B cell (primary cell): ENCODE data around the gene NDUFAF2. TPM values are rescaled to one million over a fixed set of nuclear protein-coding genes. Genes with fewer than 3 reads are reported as not detected.

Source experiments
- ATAC-seq: fragments of 200-7000 bp; cut with Tn5 transposase; one replicate; pipeline ENCODE4 v1.10.0; 2021; ENCODE audit warnings: low read depth, mild to moderate bottlenecking, moderate number of reproducible peaks, moderate library complexity
- CTCF ChIA-PET: fragments of 350-600 bp; sonication (Branson Sonifier 250); formaldehyde crosslinking; loops from one replicate; lab custom pipeline; 2021; ENCODE audit warnings: antibody characterized with exemption, inconsistent platforms; lab: Charles Lee
- POLR2A ChIA-PET: fragments of 350-600 bp; sonication (Branson Sonifier 250); formaldehyde crosslinking; loops from one replicate; lab custom pipeline; 2021; ENCODE audit warnings: antibody characterized with exemption; lab: Charles Lee
- DNase-seq: peaks from one replicate; pipeline ENCODE4 v3.0.0; 2013
- H2AFZ ChIP-seq: 2 replicates; pipeline ENCODE4 v1.6.1; 2012; ENCODE audit warnings: mild to moderate bottlenecking, low read depth, low read length; ENCODE audit not compliant: insufficient read depth, poor library complexity, severe bottlenecking
- H3K27ac ChIP-seq, 2 donors: 1 replicate in 1 of 2; 2 replicates in 1 of 2; pipeline ENCODE4 v1.5.1; 2012 to 2013; ENCODE audit warnings: low read length in 2 of 2, mild to moderate bottlenecking in 2 of 2, moderate library complexity in 1 of 2
- H3K27me3 ChIP-seq, 4 experiments: fragments of 200-600 bp in 1 of 4; sonication (generic) in 1 of 4; replicated peaks in 1 of 4; 1 replicate in 2 of 4; 2 replicates in 2 of 4; pipeline versions ENCODE4 v1.6.1 to v1.7.0; 2013 to 2016; ENCODE audit warnings: low read length in 3 of 4, mild to moderate bottlenecking in 2 of 4, mixed read lengths in 1 of 4, moderate library complexity in 1 of 4; ENCODE audit not compliant: insufficient read depth in 4 of 4, control insufficient read depth in 3 of 4; ENCODE audit errors: control extremely low read depth in 1 of 4
- H3K36me3 ChIP-seq, 2 experiments: replicated peaks in 1 of 2; 1 replicate in 1 of 2; 2 replicates in 1 of 2; pipeline versions ENCODE4 v1.6.1 to v1.7.1; 2013; ENCODE audit warnings: low read length in 1 of 2; ENCODE audit not compliant: insufficient read depth in 2 of 2, control insufficient read depth in 1 of 2; ENCODE audit errors: control extremely low read depth in 1 of 2, extremely low read depth in 1 of 2
- H3K4me1 ChIP-seq, 2 donors: fragments of 200-600 bp in 1 of 2; sonication (generic) in 1 of 2; 1 replicate in 1 of 2; 2 replicates in 1 of 2; pipeline versions ENCODE4 v1.5.1 to v1.6.1; 2013 to 2017; ENCODE audit warnings: low read length in 2 of 2; ENCODE audit not compliant: control insufficient read depth in 2 of 2, insufficient read depth in 2 of 2
- H3K4me2 ChIP-seq: replicated peaks from 2 replicates; pipeline ENCODE3; 2012; ENCODE audit warnings: mild to moderate bottlenecking, low read depth, low read length; ENCODE audit not compliant: poor library complexity, severe bottlenecking
- H3K4me3 ChIP-seq, 5 experiments: fragments of 200-600 bp in 1 of 5; sonication (generic) in 1 of 5; 1 replicate in 3 of 5; 2 replicates in 2 of 5; pipeline versions ENCODE4 v1.5.1 to v1.7.0; 2011 to 2016; ENCODE audit warnings: low read length in 4 of 5, mild to moderate bottlenecking in 4 of 5, low read depth in 2 of 5, control low read depth in 1 of 5, moderate library complexity in 1 of 5; ENCODE audit not compliant: insufficient read depth in 1 of 5; ENCODE audit errors: control extremely low read depth in 1 of 5, extremely low read depth in 1 of 5
- H3K79me2 ChIP-seq: fragments of 200-600 bp; sonication (generic); one replicate; pipeline ENCODE4 v1.6.0; 2016; ENCODE audit warnings: low read length; ENCODE audit not compliant: control insufficient read depth, insufficient read depth
- H3K9ac ChIP-seq: fragments of 200-600 bp; sonication (generic); 2 replicates; pipeline ENCODE4 v1.6.1; 2017; ENCODE audit warnings: mild to moderate bottlenecking, low read length, moderate library complexity
- H3K9me3 ChIP-seq, 3 donors: one replicate each; pipeline versions ENCODE4 v1.6.1 to v1.7.1; 2013; ENCODE audit warnings: low read length in 2 of 3; ENCODE audit not compliant: control insufficient read depth in 2 of 3, insufficient read depth in 1 of 3; ENCODE audit errors: control extremely low read depth in 1 of 3
- H4K20me1 ChIP-seq: 2 replicates; pipeline ENCODE4 v1.6.0; 2012; ENCODE audit warnings: mild to moderate bottlenecking, low read length; ENCODE audit not compliant: insufficient read depth, control insufficient read depth, poor library complexity, severe bottlenecking
- H3K27ac Mint-ChIP-seq: one replicate; pipeline ENCODE4 v1.8.0; 2021; ENCODE audit warnings: mixed read lengths
- H3K27me3 Mint-ChIP-seq: one replicate; pipeline ENCODE4 v1.8.0; 2021; ENCODE audit warnings: mixed read lengths
- H3K4me1 Mint-ChIP-seq: one replicate; pipeline ENCODE4 v1.8.0; 2021; ENCODE audit warnings: mixed read lengths
- H3K4me3 Mint-ChIP-seq: one replicate; pipeline ENCODE4 v1.8.0; 2021; ENCODE audit warnings: mixed read lengths
- H3K9me3 Mint-ChIP-seq: one replicate; pipeline ENCODE4 v1.8.0; 2022; ENCODE audit warnings: mixed read lengths; ENCODE audit not compliant: insufficient read depth
- CTCF ChIP-seq: fragments of 200-600 bp; IDR thresholded peaks from one replicate; pipeline ENCODE4 v1.8.0; 2022; ENCODE audit warnings: antibody characterized with exemption, mild to moderate bottlenecking
- EZH2 ChIP-seq: IDR thresholded peaks from 2 replicates; pipeline ENCODE4 v1.6.1; 2012; ENCODE audit warnings: borderline replicate concordance, low read depth, mild to moderate bottlenecking, moderate library complexity, low read length; ENCODE audit not compliant: insufficient read depth, poor library complexity, severe bottlenecking
- WGBS: methylation state at CpG from one replicate; pipeline ENCODE4 v1.1.5; 2013; ENCODE audit warnings: missing lambda C conversion rate; ENCODE audit not compliant: insufficient coverage; 5-methylcytosine and 5-hydroxymethylcytosine counted together
- intact Hi-C: fragments of 100-400 bp; cut with micrococcal nuclease; formaldehyde crosslinking; loops from one replicate; pipeline ENCODE4 v1.10.0; 2022
- polyA plus RNA-seq: library from polyadenylated mRNA; depleted of rRNA; stranded (reverse); fragments of >200 nt; gene quantifications from 2 replicates; pipeline ENCODE4 v1.2.3, GENCODE V29; 2012
- total RNA-seq, 2 donors: library from RNA; stranded (reverse); fragments of 120-200 nt in 1 of 2; gene quantifications; 1 replicate in 1 of 2; 2 replicates in 1 of 2; pipeline versions ENCODE4 v1.2.3 to v1.2.4, GENCODE V29; 2013 to 2022

Gene NDUFAF2
- total and polyA plus RNA-seq, 2 donors (not counting 1 experiment from before 2014, with no cell fraction given): 6.3 to 9.7 TPM

GRCh38 chr5:61048534-61048933 is 103.5 kb downstream of the NDUFAF2 start:
- Histone ChIP-seq H3K27ac (no peak overlapping the region), H3K79me2 (no peaks in the 10 kb centered on the region), H3K36me3 (no peaks in the 10 kb centered on the region), H3K9me3 (peaks cover 0 to 4% (median 0%) of the 10 kb centered on the region in 3 donors), H3K9ac (no peak overlapping the region), H3K4me3 (no peak overlapping the region), H2AFZ (no peak overlapping the region), H3K27me3 (no peaks in the 10 kb centered on the region), H3K4me1 (no peaks in the 10 kb centered on the region), H4K20me1 (no peaks in the 10 kb centered on the region), H3K4me2 (no peak overlapping the region)
- ATAC-seq (no peak), DNase-seq (no peak)
- H3K9me3 Mint-ChIP-seq: peaks cover 3% of the 10 kb centered on the region
- no peak for TF ChIP-seq EZH2
- no peak for TF ChIP-seq CTCF
- no peaks in the 10 kb centered on the region for H3K27me3 Mint-ChIP-seq
- ChIA-PET POLR2A (no interaction called here), CTCF (no interaction called here)
- no peak overlapping the region for H3K4me3 Mint-ChIP-seq
- H3K27ac Mint-ChIP-seq: no peak overlapping the region
- H3K4me1 Mint-ChIP-seq: no peaks in the 10 kb centered on the region
- WGBS: no CpG with 5 or more reads among the region's 1 CpG
- intact Hi-C loops: no loop called here

GRCh38 chr5:61050292-61050691 is 105.3 kb downstream of the NDUFAF2 start:
- no peak overlapping the region for H3K4me2 ChIP-seq
- no peak overlapping the region for H2AFZ ChIP-seq
- no peaks in the 10 kb centered on the region for H3K36me3 ChIP-seq
- intact Hi-C loops: no loop called here
- H3K4me3 ChIP-seq: no peak overlapping the region
- DNase-seq: no peak
- no peaks in the 10 kb centered on the region for H3K79me2 ChIP-seq
- POLR2A ChIA-PET: no interaction called here
- Mint-ChIP-seq H3K4me3 (no peak overlapping the region), H3K4me1 (no peaks in the 10 kb centered on the region), H3K27ac (no peak overlapping the region), H3K9me3 (peaks cover 3% of the 10 kb centered on the region), H3K27me3 (no peaks in the 10 kb centered on the region)
- H4K20me1 ChIP-seq: no peaks in the 10 kb centered on the region
- H3K9ac ChIP-seq: no peak overlapping the region
- WGBS: 100% methylated on average over 1 of the region's 1 CpG
- no peaks in the 10 kb centered on the region for H3K9me3 ChIP-seq
- no peaks in the 10 kb centered on the region for H3K27me3 ChIP-seq
- no peaks in the 10 kb centered on the region for H3K4me1 ChIP-seq
- no peak for ATAC-seq
- no peak for TF ChIP-seq CTCF
- TF ChIP-seq EZH2: no peak
- no peak overlapping the region for H3K27ac ChIP-seq
- CTCF ChIA-PET: no interaction called here
